ENCODE data around the gene FGD4. TPM values are rescaled to one million over a fixed set of nuclear protein-coding genes. Genes with fewer than 3 reads are reported as not detected.

FGD4 gene
- total RNA-seq, 1 donor from 2014 or later = 11.0 TPM

DNA sequence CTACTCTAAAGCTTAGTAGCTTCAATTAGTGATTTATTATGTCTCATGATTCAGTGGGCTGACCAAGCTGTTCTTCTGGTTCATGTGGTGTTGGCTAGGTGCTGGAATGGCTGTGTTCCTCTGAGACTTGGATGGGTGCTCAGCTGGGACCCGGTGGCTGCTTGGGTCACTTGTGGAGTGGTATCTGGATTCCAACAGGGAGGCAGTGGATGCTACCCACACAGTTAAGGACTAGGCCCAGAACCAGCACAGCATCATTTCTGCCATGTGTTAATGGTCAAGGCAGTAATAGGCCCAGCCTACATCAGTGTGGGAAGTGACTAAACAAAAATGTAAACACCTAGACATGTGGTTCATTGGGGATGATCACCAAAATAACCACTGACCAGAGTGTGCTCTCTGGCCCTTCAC is 72.2 kb downstream of the FGD4 start:
- H3K36me3 ChIP-seq (ENCODE audit: control insufficient read depth, insufficient read depth, low read length) = no peaks in the 10 kb centered on the region
- no peak overlapping the region for H3K4me3 ChIP-seq (ENCODE audit: low read depth, low read length)
- TF ChIP-seq, protein P1, sequence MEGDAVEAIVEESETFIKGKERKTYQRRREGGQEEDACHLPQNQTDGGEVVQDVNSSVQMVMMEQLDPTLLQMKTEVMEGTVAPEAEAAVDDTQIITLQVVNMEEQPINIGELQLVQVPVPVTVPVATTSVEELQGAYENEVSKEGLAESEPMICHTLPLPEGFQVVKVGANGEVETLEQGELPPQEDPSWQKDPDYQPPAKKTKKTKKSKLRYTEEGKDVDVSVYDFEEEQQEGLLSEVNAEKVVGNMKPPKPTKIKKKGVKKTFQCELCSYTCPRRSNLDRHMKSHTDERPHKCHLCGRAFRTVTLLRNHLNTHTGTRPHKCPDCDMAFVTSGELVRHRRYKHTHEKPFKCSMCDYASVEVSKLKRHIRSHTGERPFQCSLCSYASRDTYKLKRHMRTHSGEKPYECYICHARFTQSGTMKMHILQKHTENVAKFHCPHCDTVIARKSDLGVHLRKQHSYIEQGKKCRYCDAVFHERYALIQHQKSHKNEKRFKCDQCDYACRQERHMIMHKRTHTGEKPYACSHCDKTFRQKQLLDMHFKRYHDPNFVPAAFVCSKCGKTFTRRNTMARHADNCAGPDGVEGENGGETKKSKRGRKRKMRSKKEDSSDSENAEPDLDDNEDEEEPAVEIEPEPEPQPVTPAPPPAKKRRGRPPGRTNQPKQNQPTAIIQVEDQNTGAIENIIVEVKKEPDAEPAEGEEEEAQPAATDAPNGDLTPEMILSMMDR (IDR thresholded peaks at IDR 0.05; ENCODE audit: insufficient read depth, low read length, poor library complexity, severe bottlenecking) = no peak
- H3K27me3 ChIP-seq (ENCODE audit: control insufficient read depth, insufficient read depth, low read length) = no peaks in the 10 kb centered on the region
- DNase-seq (ENCODE audit: low read depth) = no peak

- Histone ChIP-seq H3K27me3 (ENCODE audit: control insufficient read depth, insufficient read depth, low read length) (no peaks in the 10 kb centered on the region), H3K4me3 (ENCODE audit: low read depth, low read length) (no peak overlapping the region)
Observed at GRCh38 chr12:32475724-32476123, 76.4 kb downstream of the FGD4 start.

DNA sequence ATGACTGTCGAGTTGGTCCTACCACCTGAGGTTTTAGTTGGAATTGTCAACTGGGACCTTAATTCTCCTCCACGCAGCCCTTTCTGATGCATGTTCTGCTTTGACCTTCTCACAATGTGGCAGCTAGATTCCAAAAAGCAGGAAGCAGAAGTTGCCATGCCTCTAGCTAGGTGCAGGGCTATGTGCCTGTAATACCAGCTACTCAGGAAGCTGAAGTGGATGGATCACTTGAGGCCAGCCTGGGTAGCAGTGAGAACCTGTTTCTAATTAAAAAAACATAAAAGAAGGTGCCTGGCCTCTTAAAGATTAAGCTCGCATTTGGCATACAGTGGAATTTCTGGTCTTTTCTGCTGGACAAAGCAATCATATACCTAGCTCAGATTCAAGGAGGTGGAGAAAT is 77.1 kb downstream of the FGD4 start:
- Histone ChIP-seq H3K36me3 (ENCODE audit: control insufficient read depth, insufficient read depth, low read length) (no peaks in the 10 kb centered on the region), H3K27me3 (ENCODE audit: control insufficient read depth, insufficient read depth, low read length) (no peaks in the 10 kb centered on the region), H3K4me3 (ENCODE audit: low read depth, low read length) (no peak overlapping the region)
- no peak for DNase-seq (ENCODE audit: low read depth)
- TF ChIP-seq, protein P1 (IDR thresholded peaks at IDR 0.05; ENCODE audit: insufficient read depth, low read length, poor library complexity, severe bottlenecking) = no peak

More at GRCh38 chr12:32475724-32476123, 76.4 kb downstream of the FGD4 start:
- DNase-seq (ENCODE audit: low read depth) = no peak
- H3K36me3 ChIP-seq (ENCODE audit: control insufficient read depth, insufficient read depth, low read length) = no peaks in the 10 kb centered on the region
- TF ChIP-seq, protein P1 (IDR thresholded peaks at IDR 0.05; ENCODE audit: insufficient read depth, low read length, poor library complexity, severe bottlenecking) = no peak

- no peak overlapping the region for H3K4me3 ChIP-seq (ENCODE audit: low read depth, low read length)
- no peaks in the 10 kb centered on the region for H3K36me3 ChIP-seq (ENCODE audit: control insufficient read depth, insufficient read depth, low read length)
- H3K27me3 ChIP-seq (ENCODE audit: control insufficient read depth, insufficient read depth, low read length) = no peaks in the 10 kb centered on the region
- no peak for DNase-seq (ENCODE audit: low read depth)
- TF ChIP-seq, protein P1 (IDR thresholded peaks at IDR 0.05; ENCODE audit: insufficient read depth, low read length, poor library complexity, severe bottlenecking) = no peak
Observed at GRCh38 chr12:32477714-32478113, 78.4 kb downstream of the FGD4 start.

DNA sequence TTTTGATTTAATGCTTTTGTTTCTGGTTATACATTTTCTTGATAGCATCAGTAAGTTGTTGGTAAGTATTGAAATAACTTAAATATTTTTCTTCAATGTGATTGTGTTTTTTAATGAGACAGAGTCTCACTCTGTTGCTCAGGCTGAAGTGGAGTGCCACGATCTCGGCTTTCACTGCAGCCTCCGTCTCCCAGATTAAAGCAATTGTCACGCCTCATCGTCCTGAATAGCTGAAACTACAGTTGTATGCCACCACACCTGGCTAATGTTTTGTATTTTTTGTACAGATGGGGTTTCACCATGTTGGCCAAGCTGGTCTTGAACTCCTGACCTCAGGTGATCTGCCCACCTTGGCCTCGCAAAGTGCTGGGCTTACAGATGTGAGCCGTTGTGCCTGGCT is 78.8 kb downstream of the FGD4 start:
- DNase-seq (ENCODE audit: low read depth) = no peak
- Histone ChIP-seq H3K4me3 (ENCODE audit: low read depth, low read length) (no peak overlapping the region), H3K27me3 (ENCODE audit: control insufficient read depth, insufficient read depth, low read length) (no peaks in the 10 kb centered on the region), H3K36me3 (ENCODE audit: control insufficient read depth, insufficient read depth, low read length) (no peaks in the 10 kb centered on the region)
- TF ChIP-seq, protein P1 (IDR thresholded peaks at IDR 0.05; ENCODE audit: insufficient read depth, low read length, poor library complexity, severe bottlenecking) = no peak

Measured in kidney epithelial cell (primary cell).